ENCODE data around the gene YIPF1.
"Not testable (repeated sequence)": the region's sequence is repeated elsewhere in the genome, so short reads cannot be mapped to it uniquely, and the experiment has no call there.

DNA sequence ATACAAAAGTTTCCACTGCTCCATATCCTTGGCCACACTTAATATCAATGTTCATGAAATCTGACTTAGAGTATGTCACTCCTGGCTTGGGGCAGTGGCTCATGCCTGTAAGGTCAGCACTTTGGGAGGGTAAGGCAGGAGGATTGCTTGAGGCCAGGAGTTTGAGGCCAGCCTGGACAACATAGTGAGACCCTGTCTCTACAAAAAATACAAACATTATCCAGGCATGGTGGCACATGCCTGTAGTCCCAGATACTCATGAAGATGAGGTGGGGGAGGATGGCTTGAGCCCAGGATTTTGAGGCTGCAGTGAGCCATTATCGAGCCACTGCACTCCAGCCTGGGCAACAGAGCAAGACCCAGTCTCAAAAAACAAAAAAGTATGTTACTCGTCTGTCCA lies 14.4 kb downstream of the YIPF1 start:
- not testable (repeated sequence) for TF ChIP-seq POLR2AphosphoS5 (IDR thresholded peaks at IDR 0.05; ENCODE audit: low read depth, low read length); TAF1 (IDR thresholded peaks at IDR 0.05; ENCODE audit: borderline replicate concordance, low read depth, low read length); POLR2A (IDR thresholded peaks at IDR 0.05; ENCODE audit: low read depth, low read length)

All from GM12892 (cell line).